GM23338 (cell line): ENCODE results near the gene COQ8B. TPM values are rescaled to one million over a fixed set of nuclear protein-coding genes. Genes with fewer than 3 reads are reported as not detected.
A peak's percentile ranks its signal among the peaks of the same experiment; 100 is the strongest.

Source experiments
- ATAC-seq: fragments of 200-7000 bp; cut with Tn5 transposase; 3 replicates; pipeline ENCODE4 v1.9.1; 2020
- DNase-seq: peaks from one replicate; pipeline ENCODE4 v3.0.0-alpha.2; 2015; ENCODE audit warnings: low spot score
- H2AFZ ChIP-seq: fragments of 200-600 bp; sonication (generic); 2 replicates; pipeline ENCODE4 v1.8.0; 2016; ENCODE audit warnings: antibody characterized with exemption, mild to moderate bottlenecking, moderate library complexity
- H3F3A ChIP-seq: fragments of 200-600 bp; sonication (generic); replicated peaks from 2 replicates; pipeline ENCODE4 v1.8.0; 2017; ENCODE audit warnings: antibody characterized with exemption, mixed run types, low read depth
- H3K27ac ChIP-seq: fragments of 200-600 bp; sonication (generic); 2 replicates; pipeline ENCODE4 v1.6.1; 2016; ENCODE audit warnings: low read depth
- H3K27me3 ChIP-seq: fragments of 200-600 bp; sonication (generic); 2 replicates; pipeline ENCODE4 v1.8.0; 2016; ENCODE audit warnings: mild to moderate bottlenecking, mixed run types, moderate library complexity; ENCODE audit not compliant: insufficient read depth
- H3K36me3 ChIP-seq: fragments of 200-600 bp; sonication (generic); 2 replicates; pipeline ENCODE4 v1.8.0; 2016; ENCODE audit warnings: mild to moderate bottlenecking; ENCODE audit not compliant: insufficient read depth
- H3K4me1 ChIP-seq: fragments of 200-600 bp; sonication (generic); 2 replicates; pipeline ENCODE4 v1.8.0; 2016; ENCODE audit warnings: mild to moderate bottlenecking, moderate library complexity; ENCODE audit not compliant: insufficient read depth
- H3K4me2 ChIP-seq: fragments of 200-600 bp; sonication (generic); 2 replicates; pipeline ENCODE4 v1.7.1; 2017; ENCODE audit warnings: mixed run types
- H3K4me3 ChIP-seq: fragments of 200-600 bp; sonication (generic); 2 replicates; pipeline ENCODE4 v1.6.1; 2016; ENCODE audit warnings: mixed run types
- H3K79me2 ChIP-seq: fragments of 200-600 bp; sonication (generic); replicated peaks from 2 replicates; pipeline ENCODE4 v1.8.0; 2017; ENCODE audit warnings: mild to moderate bottlenecking; ENCODE audit not compliant: insufficient read depth
- H3K9me2 ChIP-seq: fragments of 200-600 bp; sonication (generic); 2 replicates; pipeline ENCODE4 v1.8.0; 2017; ENCODE audit not compliant: insufficient read depth
- H4K20me1 ChIP-seq: fragments of 200-600 bp; sonication (generic); replicated peaks from 2 replicates; pipeline ENCODE4 v1.8.0; 2017; ENCODE audit warnings: mild to moderate bottlenecking; ENCODE audit not compliant: insufficient read depth
- H3K27ac Mint-ChIP-seq: 2 replicates; pipeline ENCODE4 v1.8.0; 2020; ENCODE audit warnings: inconsistent platforms, mild to moderate bottlenecking, moderate library complexity, mixed read lengths
- H3K27me3 Mint-ChIP-seq: 3 replicates; pipeline ENCODE4 v1.8.0; 2022; ENCODE audit warnings: low read depth, mild to moderate bottlenecking, moderate library complexity, mixed read lengths, inconsistent platforms; ENCODE audit not compliant: insufficient read depth, poor library complexity
- H3K36me3 Mint-ChIP-seq: 3 replicates; pipeline ENCODE4 v1.8.0; 2021; ENCODE audit warnings: low read depth, mild to moderate bottlenecking, inconsistent platforms, moderate library complexity, mixed read lengths
- H3K4me1 Mint-ChIP-seq: 3 replicates; pipeline ENCODE4 v1.8.0; 2020; ENCODE audit warnings: mild to moderate bottlenecking, inconsistent platforms, mixed read lengths
- H3K4me3 Mint-ChIP-seq: 3 replicates; pipeline ENCODE4 v1.8.0; 2021; ENCODE audit warnings: moderate library complexity, mild to moderate bottlenecking, inconsistent platforms, mixed read lengths
- H3K9me3 Mint-ChIP-seq: 3 replicates; pipeline ENCODE4 v1.8.0; 2020; ENCODE audit warnings: moderate library complexity, mild to moderate bottlenecking, inconsistent platforms, mixed read lengths
- CREB1 ChIP-seq: fragments of 250-450 bp; sonication (Bioruptor Pico); IDR thresholded peaks from 2 replicates; pipeline ENCODE4 v1.5.0; 2020; ENCODE audit warnings: low read depth, mild to moderate bottlenecking, moderate library complexity
- EZH2 ChIP-seq: fragments of 200-600 bp; sonication (generic); IDR thresholded peaks from one replicate; pipeline ENCODE4 v1.8.0; 2017; ENCODE audit warnings: antibody characterized with exemption, mild to moderate bottlenecking, low read depth; ENCODE audit not compliant: unreplicated experiment
- EZH2phosphoT487 ChIP-seq: fragments of 200-600 bp; sonication (generic); IDR thresholded peaks from one replicate; pipeline ENCODE4 v1.8.1; 2018; ENCODE audit warnings: antibody characterized with exemption; ENCODE audit not compliant: unreplicated experiment
- JUNB ChIP-seq: IDR thresholded peaks from one replicate; pipeline ENCODE4 v1.6.1; 2016; ENCODE audit warnings: antibody characterized with exemption; ENCODE audit not compliant: unreplicated experiment
- POLR2AphosphoS5 ChIP-seq: IDR thresholded peaks from 2 replicates; pipeline ENCODE4 v1.6.1; 2016; ENCODE audit warnings: antibody characterized with exemption, low read depth
- REST ChIP-seq: IDR thresholded peaks from one replicate; pipeline ENCODE4 v1.6.1; 2018; ENCODE audit warnings: antibody characterized with exemption; ENCODE audit not compliant: unreplicated experiment
- STAT1 ChIP-seq: IDR thresholded peaks from one replicate; pipeline ENCODE4 v1.6.1; 2016; ENCODE audit warnings: antibody characterized with exemption; ENCODE audit not compliant: unreplicated experiment
- ZNF114 ChIP-seq: fragments of 250-450 bp; sonication (Bioruptor Pico); IDR thresholded peaks from 2 replicates; pipeline ENCODE4 v1.5.0; 2020; ENCODE audit warnings: mild to moderate bottlenecking, moderate library complexity
- ZNF331 ChIP-seq: fragments of 250-450 bp; sonication (Bioruptor Pico); IDR thresholded peaks from 2 replicates; pipeline ENCODE4 v1.5.0; 2020; ENCODE audit warnings: low read depth, mild to moderate bottlenecking, moderate library complexity
- polyA plus RNA-seq: library from polyadenylated mRNA; unstranded; fragments of >200 nt; fragmentation: Nextera tagmentation; extraction: Ambion mirVana; gene quantifications from 2 replicates; pipeline ENCODE4 v1.2.1, GENCODE V29; 2016
- total RNA-seq: library from RNA; depleted of rRNA; stranded (reverse); fragments of >200 nt; shearing (Covaris generic); gene quantifications from 2 replicates; pipeline ENCODE4 v1.2.3, GENCODE V29; 2014
- TF ChIP-seq, protein P1 (sequence below): fragments of 250-450 bp; sonication (Bioruptor Pico); IDR thresholded peaks from 2 replicates; pipeline ENCODE4 v1.5.0; 2020; ENCODE audit warnings: mild to moderate bottlenecking, moderate library complexity
- TF ChIP-seq, protein P2 (sequence below), 2 experiments: fragments of 200-600 bp in 1 of 2; sonication (generic) in 1 of 2; conservative IDR thresholded peaks; 2 replicates each; pipeline versions ENCODE4 v1.5.1 to v1.6.1; 2016 to 2017; ENCODE audit warnings: antibody characterized with exemption in 2 of 2, low read depth in 2 of 2, mild to moderate bottlenecking in 2 of 2, moderate library complexity in 1 of 2

Gene COQ8B
- total and polyA plus RNA-seq, 2 experiments from 2014 or later = 13.9 to 59.6 TPM

GRCh38 chr19:40667602-40668001 is 49.1 kb downstream of the COQ8B start (continued):
- TF ChIP-seq, protein P1, sequence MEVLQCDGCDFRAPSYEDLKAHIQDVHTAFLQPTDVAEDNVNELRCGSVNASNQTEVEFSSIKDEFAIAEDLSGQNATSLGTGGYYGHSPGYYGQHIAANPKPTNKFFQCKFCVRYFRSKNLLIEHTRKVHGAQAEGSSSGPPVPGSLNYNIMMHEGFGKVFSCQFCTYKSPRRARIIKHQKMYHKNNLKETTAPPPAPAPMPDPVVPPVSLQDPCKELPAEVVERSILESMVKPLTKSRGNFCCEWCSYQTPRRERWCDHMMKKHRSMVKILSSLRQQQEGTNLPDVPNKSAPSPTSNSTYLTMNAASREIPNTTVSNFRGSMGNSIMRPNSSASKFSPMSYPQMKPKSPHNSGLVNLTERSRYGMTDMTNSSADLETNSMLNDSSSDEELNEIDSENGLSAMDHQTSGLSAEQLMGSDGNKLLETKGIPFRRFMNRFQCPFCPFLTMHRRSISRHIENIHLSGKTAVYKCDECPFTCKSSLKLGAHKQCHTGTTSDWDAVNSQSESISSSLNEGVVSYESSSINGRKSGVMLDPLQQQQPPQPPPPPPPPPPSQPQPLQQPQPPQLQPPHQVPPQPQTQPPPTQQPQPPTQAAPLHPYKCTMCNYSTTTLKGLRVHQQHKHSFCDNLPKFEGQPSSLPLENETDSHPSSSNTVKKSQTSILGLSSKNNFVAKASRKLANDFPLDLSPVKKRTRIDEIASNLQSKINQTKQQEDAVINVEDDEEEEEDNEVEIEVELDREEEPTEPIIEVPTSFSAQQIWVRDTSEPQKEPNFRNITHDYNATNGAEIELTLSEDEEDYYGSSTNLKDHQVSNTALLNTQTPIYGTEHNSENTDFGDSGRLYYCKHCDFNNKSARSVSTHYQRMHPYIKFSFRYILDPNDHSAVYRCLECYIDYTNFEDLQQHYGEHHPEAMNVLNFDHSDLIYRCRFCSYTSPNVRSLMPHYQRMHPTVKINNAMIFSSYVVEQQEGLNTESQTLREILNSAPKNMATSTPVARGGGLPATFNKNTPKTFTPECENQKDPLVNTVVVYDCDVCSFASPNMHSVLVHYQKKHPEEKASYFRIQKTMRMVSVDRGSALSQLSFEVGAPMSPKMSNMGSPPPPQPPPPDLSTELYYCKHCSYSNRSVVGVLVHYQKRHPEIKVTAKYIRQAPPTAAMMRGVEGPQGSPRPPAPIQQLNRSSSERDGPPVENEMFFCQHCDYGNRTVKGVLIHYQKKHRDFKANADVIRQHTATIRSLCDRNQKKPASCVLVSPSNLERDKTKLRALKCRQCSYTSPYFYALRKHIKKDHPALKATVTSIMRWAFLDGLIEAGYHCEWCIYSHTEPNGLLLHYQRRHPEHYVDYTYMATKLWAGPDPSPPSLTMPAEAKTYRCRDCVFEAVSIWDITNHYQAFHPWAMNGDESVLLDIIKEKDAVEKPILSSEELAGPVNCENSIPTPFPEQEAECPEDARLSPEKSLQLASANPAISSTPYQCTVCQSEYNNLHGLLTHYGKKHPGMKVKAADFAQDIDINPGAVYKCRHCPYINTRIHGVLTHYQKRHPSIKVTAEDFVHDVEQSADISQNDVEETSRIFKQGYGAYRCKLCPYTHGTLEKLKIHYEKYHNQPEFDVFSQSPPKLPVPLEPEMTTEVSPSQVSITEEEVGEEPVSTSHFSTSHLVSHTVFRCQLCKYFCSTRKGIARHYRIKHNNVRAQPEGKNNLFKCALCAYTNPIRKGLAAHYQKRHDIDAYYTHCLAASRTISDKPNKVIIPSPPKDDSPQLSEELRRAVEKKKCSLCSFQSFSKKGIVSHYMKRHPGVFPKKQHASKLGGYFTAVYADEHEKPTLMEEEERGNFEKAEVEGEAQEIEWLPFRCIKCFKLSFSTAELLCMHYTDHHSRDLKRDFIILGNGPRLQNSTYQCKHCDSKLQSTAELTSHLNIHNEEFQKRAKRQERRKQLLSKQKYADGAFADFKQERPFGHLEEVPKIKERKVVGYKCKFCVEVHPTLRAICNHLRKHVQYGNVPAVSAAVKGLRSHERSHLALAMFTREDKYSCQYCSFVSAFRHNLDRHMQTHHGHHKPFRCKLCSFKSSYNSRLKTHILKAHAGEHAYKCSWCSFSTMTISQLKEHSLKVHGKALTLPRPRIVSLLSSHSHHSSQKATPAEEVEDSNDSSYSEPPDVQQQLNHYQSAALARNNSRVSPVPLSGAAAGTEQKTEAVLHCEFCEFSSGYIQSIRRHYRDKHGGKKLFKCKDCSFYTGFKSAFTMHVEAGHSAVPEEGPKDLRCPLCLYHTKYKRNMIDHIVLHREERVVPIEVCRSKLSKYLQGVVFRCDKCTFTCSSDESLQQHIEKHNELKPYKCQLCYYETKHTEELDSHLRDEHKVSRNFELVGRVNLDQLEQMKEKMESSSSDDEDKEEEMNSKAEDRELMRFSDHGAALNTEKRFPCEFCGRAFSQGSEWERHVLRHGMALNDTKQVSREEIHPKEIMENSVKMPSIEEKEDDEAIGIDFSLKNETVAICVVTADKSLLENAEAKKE (CRISPR knock-in tag) = no peak
- TF ChIP-seq ZNF114 (CRISPR knock-in tag) (no peak), POLR2AphosphoS5 (no peak), EZH2phosphoT487 (no peak)

DNA sequence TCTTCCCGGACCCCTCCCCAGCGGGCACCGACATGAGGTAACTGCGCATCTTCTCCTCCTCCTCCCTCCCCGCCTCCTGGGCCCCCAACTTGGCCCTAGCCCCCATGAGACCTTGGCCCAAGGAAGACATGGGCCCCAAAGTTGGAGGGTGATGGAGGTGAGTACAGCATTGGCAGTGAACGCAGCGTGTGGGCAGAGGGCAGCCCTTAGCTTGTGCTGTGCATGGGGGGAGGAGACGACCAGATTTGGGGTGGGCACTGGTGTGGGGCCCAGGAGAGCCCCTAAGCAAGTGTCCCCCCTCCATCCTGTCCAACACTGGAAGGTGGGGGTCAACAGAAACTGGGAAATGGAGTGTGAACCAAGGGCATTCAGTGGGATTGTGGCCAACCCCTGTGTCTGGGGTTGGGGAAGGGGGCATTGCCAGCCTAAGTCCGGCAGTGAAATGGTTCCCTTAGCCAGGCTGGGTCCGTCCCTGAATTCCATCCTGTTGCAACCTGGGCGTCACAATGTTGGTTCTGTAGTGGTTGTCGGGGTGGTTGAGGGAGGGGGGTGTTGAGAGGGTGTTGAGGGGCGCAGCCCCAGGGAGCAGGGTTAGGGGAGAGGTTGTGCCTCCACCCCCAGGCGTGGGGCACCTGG is 49.8 kb downstream of the COQ8B start:
- H3K4me3 Mint-ChIP-seq = no peak overlapping the region
- Histone ChIP-seq H3K27ac (no peak overlapping the region), H3K9me2 (no peaks in the 10 kb centered on the region)
- TF ChIP-seq EZH2phosphoT487 (no peak), REST (no peak), CREB1 (no peak), ZNF331 (no peak), POLR2AphosphoS5 (no peak), ZNF114 (CRISPR knock-in tag) (no peak), JUNB (no peak), STAT1 (no peak), EZH2 (no peak)
- TF ChIP-seq, protein P2, sequence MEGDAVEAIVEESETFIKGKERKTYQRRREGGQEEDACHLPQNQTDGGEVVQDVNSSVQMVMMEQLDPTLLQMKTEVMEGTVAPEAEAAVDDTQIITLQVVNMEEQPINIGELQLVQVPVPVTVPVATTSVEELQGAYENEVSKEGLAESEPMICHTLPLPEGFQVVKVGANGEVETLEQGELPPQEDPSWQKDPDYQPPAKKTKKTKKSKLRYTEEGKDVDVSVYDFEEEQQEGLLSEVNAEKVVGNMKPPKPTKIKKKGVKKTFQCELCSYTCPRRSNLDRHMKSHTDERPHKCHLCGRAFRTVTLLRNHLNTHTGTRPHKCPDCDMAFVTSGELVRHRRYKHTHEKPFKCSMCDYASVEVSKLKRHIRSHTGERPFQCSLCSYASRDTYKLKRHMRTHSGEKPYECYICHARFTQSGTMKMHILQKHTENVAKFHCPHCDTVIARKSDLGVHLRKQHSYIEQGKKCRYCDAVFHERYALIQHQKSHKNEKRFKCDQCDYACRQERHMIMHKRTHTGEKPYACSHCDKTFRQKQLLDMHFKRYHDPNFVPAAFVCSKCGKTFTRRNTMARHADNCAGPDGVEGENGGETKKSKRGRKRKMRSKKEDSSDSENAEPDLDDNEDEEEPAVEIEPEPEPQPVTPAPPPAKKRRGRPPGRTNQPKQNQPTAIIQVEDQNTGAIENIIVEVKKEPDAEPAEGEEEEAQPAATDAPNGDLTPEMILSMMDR (conservative IDR thresholded peaks at IDR 0.05; ENCODE audit: low read depth in 2 of 2) = no peak

More for the DNA sequence above, 49.8 kb downstream of the COQ8B start:
- Histone ChIP-seq H3K4me3 (no peak overlapping the region), H3K79me2 (no peaks in the 10 kb centered on the region), H2AFZ (no peak overlapping the region), H3K27me3 (no peaks in the 10 kb centered on the region), H3K4me2 (no peak overlapping the region), H3K36me3 (peaks cover 8% of the 10 kb centered on the region; the same call in 1 of the 2 replicates), H4K20me1 (no peaks in the 10 kb centered on the region), H3F3A (no peaks in the 10 kb centered on the region), H3K4me1 (peaks cover 5% of the 10 kb centered on the region; the same call in 1 of the 2 replicates)
- Mint-ChIP-seq H3K36me3 (peaks cover 28% of the 10 kb centered on the region), H3K27me3 (peaks cover 10% of the 10 kb centered on the region), H3K4me1 (peaks cover 4% of the 10 kb centered on the region; the same call in 2 of the 3 replicates), H3K27ac (0 out of 2 replicates have a peak overlapping the region, but pooled peaks have one; percentile 31), H3K9me3 (no peaks in the 10 kb centered on the region)
- DNase-seq (no peak), ATAC-seq (no peak)
